ENCODE data around the gene WDHD1.
"Not testable (repeated sequence)": the region's sequence is repeated elsewhere in the genome, so short reads cannot be mapped to it uniquely, and the experiment has no call there.

WDHD1 gene

DNA sequence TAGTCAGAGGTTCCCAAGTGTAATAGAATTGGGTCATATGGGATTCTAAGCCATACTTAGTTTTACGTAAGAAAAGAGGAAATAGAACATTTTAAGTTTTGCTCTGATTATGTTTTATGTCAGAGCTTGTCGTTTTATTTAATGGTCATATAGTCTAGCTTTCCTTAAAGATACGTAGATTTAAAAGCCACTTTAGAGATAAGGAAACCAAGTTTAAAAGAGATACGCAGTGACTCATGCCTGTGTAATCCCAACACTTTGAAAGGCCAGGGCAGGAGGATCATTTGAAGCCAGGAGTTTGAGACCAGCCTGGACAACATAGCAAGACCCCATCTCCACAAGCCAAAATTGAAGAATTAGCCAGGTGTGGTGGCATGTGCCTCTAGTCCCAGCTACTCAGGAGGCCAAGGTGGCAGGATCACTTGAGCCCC is 44.1 kb upstream of the WDHD1 start:
- Histone ChIP-seq H3K4me1 (ENCODE audit: low read length) (no peaks in the 10 kb centered on the region; the same call in 1 of the 2 replicates), H2AFZ (ENCODE audit: low read length) (no peak overlapping the region), H3K36me3 (replicated peaks; ENCODE audit: insufficient read depth, low read length) (no peaks in the 10 kb centered on the region), H3K27ac (ENCODE audit: low read length) (no peak overlapping the region), H3K9me3 (replicated peaks; ENCODE audit: insufficient read depth, low read length) (no peaks in the 10 kb centered on the region), H3K79me2 (ENCODE audit: low read length) (no peaks in the 10 kb centered on the region), H4K20me1 (ENCODE audit: insufficient read depth, low read length) (no peaks in the 10 kb centered on the region), H3F3A (ENCODE audit: insufficient read depth, low read length) (peaks cover 8% of the 10 kb centered on the region; the same call in 1 of the 2 replicates), H3K27me3 (replicated peaks; ENCODE audit: insufficient read depth, low read length) (no peaks in the 10 kb centered on the region), H3K9me2 (replicated peaks; ENCODE audit: insufficient read depth, low read length) (no peaks in the 10 kb centered on the region), H3K9ac (ENCODE audit: low read length) (no peak overlapping the region), H3K4me2 (ENCODE audit: low read depth, low read length) (no peak overlapping the region), H3K4me3 (ENCODE audit: low read length) (no peak overlapping the region)
- TF ChIP-seq EZH2phosphoT487 (IDR thresholded peaks at IDR 0.05; ENCODE audit: low read length) (no peak), EZH2 (optimal IDR thresholded peaks at IDR 0.05; ENCODE audit: low read depth, low read length) (no peak)
- TF ChIP-seq, protein P1, sequence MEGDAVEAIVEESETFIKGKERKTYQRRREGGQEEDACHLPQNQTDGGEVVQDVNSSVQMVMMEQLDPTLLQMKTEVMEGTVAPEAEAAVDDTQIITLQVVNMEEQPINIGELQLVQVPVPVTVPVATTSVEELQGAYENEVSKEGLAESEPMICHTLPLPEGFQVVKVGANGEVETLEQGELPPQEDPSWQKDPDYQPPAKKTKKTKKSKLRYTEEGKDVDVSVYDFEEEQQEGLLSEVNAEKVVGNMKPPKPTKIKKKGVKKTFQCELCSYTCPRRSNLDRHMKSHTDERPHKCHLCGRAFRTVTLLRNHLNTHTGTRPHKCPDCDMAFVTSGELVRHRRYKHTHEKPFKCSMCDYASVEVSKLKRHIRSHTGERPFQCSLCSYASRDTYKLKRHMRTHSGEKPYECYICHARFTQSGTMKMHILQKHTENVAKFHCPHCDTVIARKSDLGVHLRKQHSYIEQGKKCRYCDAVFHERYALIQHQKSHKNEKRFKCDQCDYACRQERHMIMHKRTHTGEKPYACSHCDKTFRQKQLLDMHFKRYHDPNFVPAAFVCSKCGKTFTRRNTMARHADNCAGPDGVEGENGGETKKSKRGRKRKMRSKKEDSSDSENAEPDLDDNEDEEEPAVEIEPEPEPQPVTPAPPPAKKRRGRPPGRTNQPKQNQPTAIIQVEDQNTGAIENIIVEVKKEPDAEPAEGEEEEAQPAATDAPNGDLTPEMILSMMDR (IDR thresholded peaks at IDR 0.05; ENCODE audit: low read length): no peak
- no peak for DNase-seq

DNA sequence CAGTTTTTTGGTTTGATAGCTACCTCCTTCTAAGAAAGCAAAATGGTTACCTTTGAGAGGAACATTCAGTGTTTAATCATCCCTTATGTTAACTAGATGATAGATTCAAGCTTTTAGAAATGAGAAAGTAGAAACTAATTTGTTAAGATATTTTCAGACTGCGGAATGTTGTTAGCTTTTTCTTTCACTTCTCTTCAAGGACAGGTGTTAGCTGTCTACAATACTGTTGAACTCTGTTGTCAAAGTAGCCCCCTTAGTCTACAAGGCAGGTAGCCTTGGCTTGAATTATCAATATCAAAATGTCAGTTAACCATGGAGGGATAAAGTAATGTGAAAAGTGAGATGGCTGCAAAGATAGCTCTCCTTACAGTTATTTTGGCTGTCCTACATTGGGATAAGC is 39.3 kb upstream of the WDHD1 start:
- H3K27ac ChIP-seq (ENCODE audit: low read length): no peak overlapping the region
- H3K79me2 ChIP-seq (ENCODE audit: low read length): peaks cover 8% of the 10 kb centered on the region
- H3K36me3 ChIP-seq (replicated peaks; ENCODE audit: insufficient read depth, low read length): no peaks in the 10 kb centered on the region
- H3K9me2 ChIP-seq (replicated peaks; ENCODE audit: insufficient read depth, low read length): no peaks in the 10 kb centered on the region
- no peaks in the 10 kb centered on the region for H3K9me3 ChIP-seq (replicated peaks; ENCODE audit: insufficient read depth, low read length)
- no peaks in the 10 kb centered on the region for H4K20me1 ChIP-seq (ENCODE audit: insufficient read depth, low read length)
- no peaks in the 10 kb centered on the region for H3K27me3 ChIP-seq (replicated peaks; ENCODE audit: insufficient read depth, low read length)
- no peaks in the 10 kb centered on the region for H3F3A ChIP-seq (ENCODE audit: insufficient read depth, low read length)
- H2AFZ ChIP-seq (ENCODE audit: low read length): no peak overlapping the region
- TF ChIP-seq EZH2phosphoT487 (IDR thresholded peaks at IDR 0.05; ENCODE audit: low read length) (no peak), EZH2 (optimal IDR thresholded peaks at IDR 0.05; ENCODE audit: low read depth, low read length) (no peak)
- TF ChIP-seq, protein P1 (IDR thresholded peaks at IDR 0.05; ENCODE audit: low read length): no peak
- no peak overlapping the region for H3K9ac ChIP-seq (ENCODE audit: low read length)
- no peak overlapping the region for H3K4me2 ChIP-seq (ENCODE audit: low read depth, low read length)
- no peak for DNase-seq
- no peaks in the 10 kb centered on the region for H3K4me1 ChIP-seq (ENCODE audit: low read length)
- H3K4me3 ChIP-seq (ENCODE audit: low read length): no peak overlapping the region

DNA sequence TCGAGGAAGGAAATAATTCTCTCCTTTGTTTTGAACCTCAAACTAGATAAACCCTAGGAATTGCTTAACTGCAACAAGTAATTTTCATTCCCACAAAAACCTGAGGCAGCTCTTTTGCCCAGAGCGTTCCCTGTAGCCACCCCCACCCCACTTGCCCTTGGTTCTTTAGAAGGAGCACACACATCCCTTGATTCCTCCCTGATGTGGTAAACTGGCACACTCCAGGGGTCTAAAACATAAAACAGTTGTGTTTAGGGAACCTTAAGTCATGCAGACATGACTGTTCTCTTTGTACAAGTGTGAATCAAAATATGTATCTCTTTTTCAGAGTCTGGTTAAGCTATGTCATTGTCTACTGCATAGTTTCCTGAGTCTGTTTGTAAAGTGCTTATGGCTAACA is 38.5 kb upstream of the WDHD1 start:
- no peak for TF ChIP-seq EZH2phosphoT487 (IDR thresholded peaks at IDR 0.05; ENCODE audit: low read length)
- no peak for TF ChIP-seq EZH2 (optimal IDR thresholded peaks at IDR 0.05; ENCODE audit: low read depth, low read length)
- TF ChIP-seq, protein P1 (IDR thresholded peaks at IDR 0.05; ENCODE audit: low read length): no peak
- no peak overlapping the region for H3K9ac ChIP-seq (ENCODE audit: low read length)
- no peaks in the 10 kb centered on the region for H3K9me2 ChIP-seq (replicated peaks; ENCODE audit: insufficient read depth, low read length)
- no peaks in the 10 kb centered on the region for H3K36me3 ChIP-seq (replicated peaks; ENCODE audit: insufficient read depth, low read length)
- no peaks in the 10 kb centered on the region for H3F3A ChIP-seq (ENCODE audit: insufficient read depth, low read length)
- no peaks in the 10 kb centered on the region for H3K4me1 ChIP-seq (ENCODE audit: low read length)
- no peak for DNase-seq
- H3K27ac ChIP-seq (ENCODE audit: low read length): no peak overlapping the region
- no peaks in the 10 kb centered on the region for H4K20me1 ChIP-seq (ENCODE audit: insufficient read depth, low read length)
- H3K9me3 ChIP-seq (replicated peaks; ENCODE audit: insufficient read depth, low read length): no peaks in the 10 kb centered on the region
- no peak overlapping the region for H3K4me2 ChIP-seq (ENCODE audit: low read depth, low read length)
- peaks cover 16% of the 10 kb centered on the region for H3K79me2 ChIP-seq (ENCODE audit: low read length)
- no peak overlapping the region for H3K4me3 ChIP-seq (ENCODE audit: low read length)
- H2AFZ ChIP-seq (ENCODE audit: low read length): no peak overlapping the region
- H3K27me3 ChIP-seq (replicated peaks; ENCODE audit: insufficient read depth, low read length): no peaks in the 10 kb centered on the region

DNA sequence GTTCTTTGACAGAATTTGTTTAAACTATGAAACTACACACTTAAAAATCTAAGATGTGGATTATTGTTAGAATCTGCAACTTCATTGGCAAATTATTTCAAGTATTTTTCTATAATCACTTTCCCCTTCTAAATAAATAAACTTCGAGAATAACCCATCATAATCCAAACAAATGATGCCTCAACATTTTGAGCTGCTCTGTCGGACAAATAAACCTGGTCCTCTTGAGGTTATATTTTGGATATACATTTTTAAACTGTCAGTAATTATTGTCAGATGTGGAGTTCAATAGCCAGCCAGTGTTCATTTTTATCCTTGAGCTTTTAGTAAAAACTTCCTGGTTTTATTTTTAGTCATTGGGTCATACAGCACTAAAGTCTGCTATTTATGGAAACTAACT is 38.0 kb upstream of the WDHD1 start:
- H2AFZ ChIP-seq (ENCODE audit: low read length); H3K36me3 ChIP-seq (replicated peaks; ENCODE audit: insufficient read depth, low read length); H3K9ac ChIP-seq (ENCODE audit: low read length); H3F3A ChIP-seq (ENCODE audit: insufficient read depth, low read length); H3K4me1 ChIP-seq (ENCODE audit: low read length); H3K4me2 ChIP-seq (ENCODE audit: low read depth, low read length); H3K9me3 ChIP-seq (replicated peaks; ENCODE audit: insufficient read depth, low read length); H3K27me3 ChIP-seq (replicated peaks; ENCODE audit: insufficient read depth, low read length); H3K27ac ChIP-seq (ENCODE audit: low read length); DNase-seq; H4K20me1 ChIP-seq (ENCODE audit: insufficient read depth, low read length); H3K9me2 ChIP-seq (replicated peaks; ENCODE audit: insufficient read depth, low read length); H3K4me3 ChIP-seq (ENCODE audit: low read length): not testable (repeated sequence)
- peaks cover 18% of the 10 kb centered on the region for H3K79me2 ChIP-seq (ENCODE audit: low read length)
